ENCODE data around the gene SLC7A7. TPM values are rescaled to one million over a fixed set of nuclear protein-coding genes. Genes with fewer than 3 reads are reported as not detected.
"Not testable (repeated sequence)": the region's sequence is repeated elsewhere in the genome, so short reads cannot be mapped to it uniquely, and the experiment has no call there.

Gene SLC7A7
- total RNA-seq, 2 donors from 2014 or later, result 11.4 to 17.5 TPM

DNA sequence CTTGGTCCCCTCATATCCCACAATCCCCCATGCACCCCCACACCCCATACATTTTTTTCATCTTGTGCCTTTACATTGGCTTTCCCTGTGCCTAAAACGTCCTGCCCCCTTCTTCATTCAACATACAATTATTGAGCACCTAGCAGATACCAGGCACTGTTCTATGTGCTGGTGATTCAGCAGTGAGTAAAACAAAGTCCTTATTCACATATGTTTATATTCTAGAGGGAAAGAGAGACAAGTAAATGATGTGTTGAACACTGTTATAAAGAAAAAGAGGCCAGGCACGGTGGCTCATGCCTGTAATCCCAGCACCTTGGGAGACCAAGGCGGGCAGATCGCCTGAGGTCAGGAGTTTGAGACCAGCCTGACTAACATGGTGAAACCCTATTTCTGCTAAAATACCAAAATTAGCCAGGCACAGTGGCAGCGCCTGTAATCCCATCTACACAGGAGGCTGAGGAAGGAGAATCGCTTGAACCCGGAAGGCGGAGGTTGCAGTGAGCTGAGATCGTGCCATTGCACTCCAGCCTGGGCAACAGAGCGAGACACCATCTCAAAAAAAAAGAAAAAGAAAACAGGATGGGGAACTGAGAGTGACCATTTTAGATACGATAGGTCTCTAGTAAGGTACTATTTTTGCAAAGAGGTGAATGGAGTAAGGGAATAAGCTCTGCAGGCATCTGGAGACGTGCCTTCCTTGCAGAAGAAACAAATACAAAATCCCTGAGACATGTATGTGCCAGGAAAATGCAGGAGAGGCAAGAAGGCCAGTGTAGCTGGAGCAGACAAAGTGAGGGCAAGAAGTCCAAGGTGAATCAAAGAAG, 12.2 kb downstream of the SLC7A7 start:
- intact Hi-C loops (cut with DNase I), result no loop called here
- no peak for DNase-seq (ENCODE audit: low spot score)

DNA sequence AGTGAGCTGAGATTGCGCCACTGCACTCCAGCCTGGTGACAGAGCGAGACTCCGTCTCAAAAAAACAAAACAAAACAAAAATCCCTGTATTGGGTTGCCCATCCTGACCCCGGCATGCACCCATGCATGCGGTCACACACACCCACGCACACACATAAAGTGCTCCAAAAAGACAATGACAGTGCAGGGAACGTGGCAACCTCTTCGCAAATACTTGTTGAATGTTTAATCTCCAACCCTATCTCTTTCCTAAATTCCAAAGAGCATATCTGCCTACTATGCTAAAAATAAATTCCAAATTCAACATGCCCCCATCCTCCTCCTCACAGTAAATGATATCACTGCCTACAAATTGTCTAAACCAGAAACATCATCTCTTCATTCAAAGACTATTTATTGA, 13.5 kb downstream of the SLC7A7 start:
- intact Hi-C loops (cut with DNase I), result no loop called here
- no peak for DNase-seq (ENCODE audit: low spot score)

DNA sequence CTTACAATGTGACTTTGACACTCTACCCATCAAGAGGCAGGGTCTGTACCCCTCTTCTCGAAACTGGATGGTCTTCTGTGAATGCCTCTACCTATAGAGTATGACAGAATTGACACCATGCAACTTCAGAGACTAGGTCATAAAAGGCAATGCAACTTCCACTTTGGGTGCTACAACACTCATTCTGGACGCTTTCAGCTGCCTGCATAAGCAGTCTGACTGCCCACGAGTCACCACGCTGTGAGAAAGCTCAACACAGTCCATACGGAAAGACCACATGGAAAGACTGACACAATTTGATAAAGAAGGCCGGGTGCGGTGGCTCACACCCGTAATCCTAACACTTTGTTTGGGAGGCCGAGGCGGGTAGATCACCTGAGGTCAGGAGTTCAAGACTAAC, 14.9 kb downstream of the SLC7A7 start:
- no peak for DNase-seq (ENCODE audit: low spot score)
- intact Hi-C loops (cut with DNase I), result no loop called here

DNA sequence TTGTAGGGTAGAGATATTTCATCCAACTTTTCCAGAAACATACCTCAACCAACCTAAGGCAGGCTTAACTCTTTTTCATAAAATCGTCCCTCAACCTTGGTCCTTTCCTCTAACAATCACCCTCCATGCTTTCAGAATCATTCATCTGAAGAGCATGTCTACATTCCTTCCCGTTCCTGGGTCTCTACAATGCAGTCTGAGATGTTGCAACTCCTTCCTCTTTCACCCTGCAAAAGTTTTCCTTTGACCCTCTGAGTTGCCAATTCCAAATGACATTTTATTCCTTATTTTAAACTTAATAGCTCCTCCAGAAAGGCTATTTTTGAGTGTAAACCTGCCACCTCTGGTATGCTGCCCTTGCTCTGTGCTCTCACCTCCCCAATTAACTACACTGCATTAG, 16.7 kb downstream of the SLC7A7 start:
- intact Hi-C loops (cut with DNase I), result no loop called here
- DNase-seq (ENCODE audit: low spot score), result no peak

DNA sequence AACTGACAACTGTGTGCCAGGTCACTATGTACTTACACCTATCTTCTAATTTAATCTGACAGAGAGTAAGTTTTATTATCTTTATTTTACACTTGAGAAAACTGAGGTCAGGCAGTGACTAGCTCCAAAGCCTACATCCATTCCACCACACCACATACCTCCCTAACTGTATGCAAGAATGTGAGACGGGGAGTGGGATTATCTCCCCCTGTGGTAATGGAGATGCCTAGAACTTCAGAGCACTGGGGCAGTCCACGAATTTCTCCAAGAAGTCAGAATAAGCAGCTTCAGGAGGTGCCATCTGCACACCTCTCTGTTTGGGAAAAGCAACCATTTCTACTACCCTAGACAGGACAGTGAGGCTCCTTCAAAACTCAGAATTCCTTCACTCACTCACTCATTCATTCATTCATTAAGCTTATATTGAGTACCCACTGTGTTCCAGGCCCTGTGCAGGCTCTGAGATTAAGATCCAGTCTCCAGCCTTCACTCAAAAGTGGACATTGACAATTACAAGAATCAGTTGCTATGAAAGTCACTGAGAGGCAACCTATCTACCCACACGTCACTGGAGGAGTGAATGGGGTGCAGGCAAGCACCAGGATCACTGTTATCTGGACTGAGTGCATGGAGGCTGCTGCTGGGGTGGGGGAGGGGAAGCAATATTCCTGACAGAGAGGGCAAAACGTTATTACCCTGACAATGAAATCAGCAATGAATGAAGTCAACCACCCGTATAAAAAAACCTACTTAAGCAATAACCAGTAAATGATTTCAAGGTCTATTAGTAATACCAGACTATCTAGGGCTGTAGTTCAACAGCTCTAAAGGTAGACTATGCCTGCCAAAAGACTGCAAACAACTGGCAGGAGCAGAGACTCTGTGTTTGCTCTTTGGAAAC, 18.0 kb downstream of the SLC7A7 start:
- intact Hi-C loops (cut with DNase I), result no loop called here

DNA sequence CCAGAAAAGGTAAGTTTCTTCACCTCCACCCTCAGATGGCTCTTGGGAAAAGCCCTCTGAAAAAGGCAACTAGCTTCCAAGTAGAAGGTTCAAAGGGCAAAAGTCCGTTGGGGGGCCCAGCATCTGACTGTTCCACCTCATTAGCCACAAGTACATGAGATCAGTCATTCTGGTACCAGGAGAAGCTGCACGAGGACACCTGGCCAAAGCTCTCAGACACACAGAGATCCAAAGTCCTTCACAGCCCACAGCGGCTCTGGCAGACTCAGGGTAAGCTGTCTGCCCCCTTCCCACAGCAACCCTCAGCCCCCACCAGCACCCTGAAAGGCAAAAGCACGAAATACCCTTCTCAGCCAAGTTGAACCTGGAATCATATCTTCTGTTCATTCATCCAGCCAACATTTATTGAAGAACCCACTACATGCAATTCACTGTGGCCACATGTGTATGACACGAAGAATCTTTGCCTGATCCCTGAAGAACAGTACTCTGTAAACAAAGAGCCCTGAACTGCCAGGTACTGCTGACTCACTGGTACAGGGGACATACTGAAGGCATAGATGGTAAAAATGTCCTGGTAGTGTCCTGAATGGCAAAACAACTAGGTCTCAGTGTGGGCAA, 19.0 kb downstream of the SLC7A7 start:
- intact Hi-C loops (cut with DNase I), result no loop called here
- no peak for DNase-seq (ENCODE audit: low spot score)

More for the DNA sequence above, 18.0 kb downstream of the SLC7A7 start:
- no peak for DNase-seq (ENCODE audit: low spot score)

DNA sequence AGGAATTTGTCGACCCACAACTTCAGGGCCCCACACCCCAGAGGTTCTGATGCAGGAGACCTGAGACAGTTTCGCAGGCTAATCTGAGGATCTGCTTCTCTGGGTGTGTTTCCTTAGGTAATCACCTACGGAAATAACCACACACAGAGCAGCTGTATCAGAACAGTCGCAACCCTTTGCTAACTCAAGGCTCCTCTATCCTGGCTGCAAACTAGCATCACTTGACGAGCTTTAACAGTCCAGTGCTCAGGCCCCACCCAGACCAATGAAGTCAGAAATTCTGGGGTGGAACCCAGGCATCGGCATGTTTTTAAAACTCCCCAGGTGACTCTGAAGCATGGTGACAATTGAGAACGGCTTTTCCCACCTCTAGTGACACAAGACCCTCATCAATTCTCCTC, 20.7 kb downstream of the SLC7A7 start:
- intact Hi-C loops (cut with DNase I), result no loop called here
- no peak for DNase-seq (ENCODE audit: low spot score)

DNA sequence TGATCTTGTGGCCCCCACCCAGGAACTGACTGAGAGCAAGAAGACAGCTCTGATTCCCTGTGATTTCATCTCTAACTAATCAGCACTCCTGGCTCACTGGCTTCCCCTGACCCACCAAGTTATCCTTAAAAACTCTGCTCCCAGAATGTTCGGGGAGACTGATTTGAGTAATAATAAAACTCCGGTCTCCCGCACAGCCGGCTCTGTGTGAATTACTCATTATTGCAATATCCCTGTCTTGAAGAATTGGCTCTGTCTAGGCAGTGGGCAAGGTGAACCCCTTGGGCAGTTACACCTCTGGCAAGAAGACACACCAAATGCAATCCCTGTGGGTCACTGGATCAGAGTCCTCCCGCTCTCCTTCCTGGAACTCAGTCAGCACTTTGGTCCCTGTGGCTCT, 21.3 kb downstream of the SLC7A7 start:
- no peak for DNase-seq (ENCODE audit: low spot score)
- intact Hi-C loops (cut with DNase I), result no loop called here

DNA sequence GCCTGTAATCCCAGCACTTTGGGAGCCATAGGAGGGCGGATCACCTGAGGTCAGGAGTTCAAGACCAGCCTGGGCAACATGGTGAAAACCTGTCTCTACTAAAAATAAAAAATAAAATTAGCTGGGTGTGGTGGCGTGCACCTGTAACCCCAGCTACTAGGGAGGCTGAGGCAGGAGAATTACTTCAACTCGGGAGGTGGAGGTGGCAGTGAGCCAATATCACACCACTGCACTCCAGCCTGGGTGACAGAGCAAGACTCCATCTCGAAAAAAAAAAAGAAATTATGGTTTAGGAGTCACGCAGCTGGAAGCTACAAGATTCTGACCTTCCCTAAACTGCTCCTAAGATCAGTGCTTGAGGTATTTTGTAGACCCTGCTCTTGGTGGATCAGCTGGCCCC, 21.7 kb downstream of the SLC7A7 start:
- intact Hi-C loops (cut with DNase I); DNase-seq (ENCODE audit: low spot score): not testable (repeated sequence)

DNA sequence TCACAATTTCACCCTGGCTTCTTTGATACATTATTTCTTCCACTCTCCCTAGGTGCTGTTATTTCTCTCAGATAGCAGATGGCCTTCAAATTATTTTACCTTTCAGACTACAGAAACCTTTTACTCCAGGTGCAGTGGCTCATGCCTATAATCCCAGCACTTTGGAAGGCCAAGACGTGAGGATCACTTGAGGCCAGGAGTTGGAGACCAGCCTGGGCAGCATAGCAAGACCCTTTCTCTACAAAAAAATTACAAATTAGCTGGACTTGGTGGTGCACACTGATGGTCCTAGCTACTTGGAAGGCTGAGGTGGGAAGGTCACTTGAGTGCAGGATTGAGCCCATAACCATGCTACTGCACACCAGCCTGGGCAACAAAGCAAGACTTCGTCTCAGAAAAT, 23.1 kb downstream of the SLC7A7 start:
- DNase-seq (ENCODE audit: low spot score), result no peak
- intact Hi-C loops (cut with DNase I), result no loop called here

DNA sequence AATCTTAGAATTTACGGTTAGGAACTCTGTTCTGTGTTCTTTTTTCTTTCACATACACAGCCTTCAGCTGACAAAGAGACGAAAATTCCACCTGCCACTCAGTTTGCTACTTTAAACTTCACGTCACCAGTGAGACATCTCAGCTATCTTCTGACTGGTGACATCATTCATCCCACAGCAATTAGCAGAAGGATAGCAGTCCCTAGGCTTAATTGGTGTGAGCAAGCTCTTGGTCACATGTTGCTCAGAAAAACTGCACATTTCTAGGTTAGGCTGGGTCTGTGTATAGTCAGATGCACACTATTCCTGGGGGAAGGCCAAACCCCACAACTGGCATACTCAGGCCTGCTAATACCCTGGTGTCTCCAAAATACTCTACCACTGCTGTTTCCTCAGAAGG, 23.9 kb downstream of the SLC7A7 start:
- no peak for DNase-seq (ENCODE audit: low spot score)
- intact Hi-C loops (cut with DNase I), result no loop called here

DNA sequence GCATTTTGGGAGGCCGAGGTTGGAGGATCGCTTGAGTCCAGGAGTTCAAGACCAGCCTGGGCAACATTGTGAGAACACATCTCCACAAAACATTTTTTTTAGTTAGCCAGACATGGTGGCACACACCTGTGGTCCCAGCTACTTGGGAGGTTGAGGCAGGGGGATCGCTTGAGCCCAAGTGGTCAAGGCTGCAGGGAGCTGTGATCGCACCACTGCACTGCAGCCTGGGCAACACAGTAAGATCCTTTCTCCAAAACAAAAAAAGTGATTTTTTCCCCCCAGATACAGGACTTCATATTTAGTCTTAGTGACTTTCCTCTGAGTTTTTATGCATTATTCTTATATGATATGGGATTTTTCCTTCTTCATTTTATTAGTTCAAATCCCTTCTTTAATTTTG, 28.6 kb downstream of the SLC7A7 start:
- intact Hi-C loops (cut with DNase I), result no loop called here

DNA sequence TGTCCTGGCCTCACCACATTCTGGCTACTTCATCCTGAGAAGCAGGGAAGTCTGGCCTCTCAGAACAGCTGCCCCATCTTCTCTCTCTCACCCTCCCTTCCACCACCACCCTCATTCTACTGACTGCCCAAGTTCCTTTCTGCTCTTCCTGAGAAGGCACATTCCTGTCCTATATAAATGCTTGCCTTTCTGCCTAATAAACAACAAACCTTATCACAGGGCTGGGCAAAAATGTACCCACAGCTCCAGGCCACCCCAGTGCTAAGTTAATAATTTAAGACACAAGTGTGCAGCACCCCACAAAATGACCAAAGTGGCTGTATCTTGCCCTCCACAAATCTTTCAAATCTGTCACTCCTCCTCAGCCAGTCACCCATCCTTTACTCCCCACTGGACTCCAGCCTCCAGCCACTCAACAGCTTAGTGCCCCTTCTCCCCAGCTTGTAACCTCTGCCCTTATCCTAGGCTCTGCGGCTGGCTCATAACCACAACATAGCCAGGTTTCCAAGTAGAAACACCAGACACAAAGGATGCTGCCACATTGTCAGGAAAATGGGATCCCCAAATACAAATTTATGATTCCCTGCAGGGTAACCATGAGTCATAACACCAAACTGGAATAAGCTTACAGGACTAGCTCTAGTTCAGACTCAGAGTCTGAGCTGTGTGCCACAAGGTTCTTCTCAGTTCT, 33.8 kb downstream of the SLC7A7 start:
- no peak for DNase-seq (ENCODE audit: low spot score)
- intact Hi-C loops (cut with DNase I), result no loop called here

More for the DNA sequence above, 28.6 kb downstream of the SLC7A7 start:
- no peak for DNase-seq (ENCODE audit: low spot score)

DNA sequence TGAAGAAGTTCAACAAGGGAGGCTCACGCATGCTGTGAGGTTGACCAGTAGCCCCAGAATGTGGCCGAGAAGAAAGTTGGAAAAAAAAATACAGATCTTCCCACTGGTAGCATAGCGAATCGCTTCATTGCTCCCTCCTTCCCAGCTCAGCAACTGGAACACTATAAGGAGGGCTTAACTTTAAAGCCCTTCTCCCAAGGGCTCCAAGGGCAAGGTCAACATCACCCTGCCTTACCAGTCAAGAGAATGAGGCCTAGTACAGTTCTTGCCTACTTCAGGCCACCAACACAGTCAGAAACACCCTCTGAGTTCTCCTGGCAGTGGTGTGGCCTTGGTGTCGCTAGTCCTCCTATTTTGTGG, 34.3 kb downstream of the SLC7A7 start:
- intact Hi-C loops (cut with DNase I), result no loop called here
- DNase-seq (ENCODE audit: low spot score), result no peak

DNA sequence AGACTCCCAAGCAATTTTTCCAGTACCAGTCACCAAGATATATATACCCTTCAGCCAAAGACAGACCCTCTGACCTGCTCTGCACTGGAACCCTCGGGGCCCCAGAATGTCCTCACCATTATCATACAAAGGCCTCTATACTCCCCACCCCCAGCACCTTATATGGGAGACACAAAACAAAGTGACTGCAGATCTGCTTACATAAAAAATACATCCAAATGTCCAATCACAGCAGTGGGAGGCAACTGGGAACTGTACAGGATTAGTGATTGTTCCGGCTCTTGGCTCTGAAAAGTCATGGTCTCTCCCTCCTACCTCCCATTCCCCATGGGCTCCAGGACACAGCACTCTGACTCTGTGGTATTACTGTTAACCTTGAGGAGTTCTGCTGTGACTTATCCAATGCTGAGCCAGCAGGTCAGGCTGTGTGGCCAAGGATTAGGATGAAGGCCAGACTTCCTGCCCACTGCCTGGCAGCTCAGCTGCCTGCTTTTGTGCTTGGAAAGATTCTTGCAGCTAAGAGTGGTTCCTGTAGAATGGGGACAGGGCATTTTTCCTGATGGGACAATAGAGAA, 35.0 kb downstream of the SLC7A7 start:
- intact Hi-C loops (cut with DNase I), result no loop called here
- DNase-seq (ENCODE audit: low spot score), result no peak

DNA sequence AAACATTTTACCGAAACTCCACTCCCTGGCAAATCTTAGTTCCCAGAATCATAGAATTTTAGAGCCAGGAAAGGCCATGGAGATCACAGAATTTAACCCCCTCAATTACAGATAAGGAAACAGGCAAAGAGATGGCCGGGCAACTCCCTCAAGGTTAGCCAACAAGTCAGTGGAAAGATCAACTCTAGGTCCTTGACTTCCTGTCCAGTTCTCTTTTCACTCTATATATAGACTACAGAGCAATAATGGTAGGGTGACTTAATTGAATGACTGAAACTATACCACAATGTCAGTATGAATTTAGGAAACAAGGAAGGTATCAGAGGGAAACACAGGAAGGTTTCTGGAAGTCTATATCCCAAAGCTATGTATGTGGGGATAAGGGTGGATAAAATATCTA, 37.2 kb downstream of the SLC7A7 start:
- DNase-seq (ENCODE audit: low spot score), result no peak
- intact Hi-C loops (cut with DNase I), result no loop called here

DNA sequence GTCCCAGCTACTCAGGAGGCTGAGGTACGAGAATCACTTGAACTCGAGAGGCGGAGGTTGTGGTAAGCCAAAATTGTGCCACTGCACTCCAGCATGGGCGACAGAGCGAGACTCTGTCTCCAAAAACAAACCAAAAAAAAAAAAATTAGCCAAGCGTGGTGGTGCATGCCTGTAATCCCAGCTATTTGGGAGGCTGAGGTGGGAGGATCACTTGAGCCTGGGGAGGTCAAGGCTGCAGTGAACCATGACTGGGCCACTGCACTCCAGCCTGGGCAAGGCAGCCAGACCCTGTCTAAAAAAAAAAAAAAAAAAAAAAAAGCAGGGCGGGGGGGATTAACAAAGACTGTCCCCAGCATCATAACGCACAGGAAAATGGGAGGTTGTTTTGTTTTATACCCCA, 38.4 kb downstream of the SLC7A7 start:
- intact Hi-C loops (cut with DNase I); DNase-seq (ENCODE audit: low spot score): not testable (repeated sequence)

DNA sequence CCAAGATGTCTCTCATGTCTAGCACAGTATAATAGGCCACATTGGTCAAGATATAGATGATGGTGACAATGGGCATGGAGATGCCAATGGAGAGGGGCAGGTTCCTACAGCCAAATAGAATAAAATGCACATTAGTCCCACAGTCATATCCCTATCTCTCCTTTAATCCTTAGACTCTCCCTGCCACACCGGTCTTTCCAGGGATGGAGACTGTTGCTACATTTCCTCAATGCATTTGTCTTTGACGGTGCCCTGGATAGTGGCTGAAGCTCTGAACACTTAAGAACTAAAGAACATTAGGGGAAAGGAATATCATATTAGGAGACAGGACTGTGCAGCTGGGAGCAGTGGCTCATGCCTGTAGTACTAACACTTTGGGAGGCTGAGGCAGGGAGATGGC, 39.0 kb downstream of the SLC7A7 start:
- no peak for DNase-seq (ENCODE audit: low spot score)
- intact Hi-C loops (cut with DNase I), result no loop called here

DNA sequence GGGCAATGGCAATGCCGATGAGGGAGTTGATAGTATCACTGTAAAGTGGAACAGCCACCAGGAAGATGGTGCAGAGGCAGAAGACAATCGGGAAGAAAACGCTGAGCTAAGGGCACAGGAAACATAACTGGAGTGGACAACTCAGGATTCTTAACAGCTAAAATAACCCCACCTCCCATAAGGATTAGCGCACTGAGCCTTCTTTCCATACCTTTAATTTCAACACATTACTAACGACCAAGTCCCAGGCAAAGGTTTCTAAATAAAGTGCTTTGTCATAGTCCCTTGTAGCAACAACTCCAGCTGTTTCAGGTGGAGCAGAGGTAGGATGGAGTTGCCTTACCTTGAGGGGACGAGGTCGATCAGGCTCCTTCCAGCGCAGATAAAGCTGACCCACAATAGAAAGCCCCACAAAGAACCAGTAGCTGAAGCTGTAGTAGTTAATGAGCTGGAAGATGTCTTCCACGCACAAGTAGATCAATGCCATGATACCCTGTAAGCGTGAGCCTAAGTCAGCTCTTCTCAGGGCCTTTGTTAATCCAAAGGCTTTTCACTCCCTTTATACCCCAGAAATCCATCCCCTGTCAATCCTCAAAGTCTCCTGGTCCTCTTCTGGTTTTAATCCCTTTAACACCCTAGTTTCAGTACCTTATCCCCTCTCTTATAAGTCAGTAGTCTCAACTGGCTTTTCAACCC, 41.1 kb downstream of the SLC7A7 start:
- no peak for DNase-seq (ENCODE audit: low spot score)
- intact Hi-C loops (cut with DNase I), result no loop called here
